Measurements from ENCODE around the gene GDA.
A peak's percentile ranks its signal among the peaks of the same experiment; 100 is the strongest.
"Not testable (repeated sequence)": the region's sequence is repeated elsewhere in the genome, so short reads cannot be mapped to it uniquely, and the experiment has no call there.

GDA gene

DNA sequence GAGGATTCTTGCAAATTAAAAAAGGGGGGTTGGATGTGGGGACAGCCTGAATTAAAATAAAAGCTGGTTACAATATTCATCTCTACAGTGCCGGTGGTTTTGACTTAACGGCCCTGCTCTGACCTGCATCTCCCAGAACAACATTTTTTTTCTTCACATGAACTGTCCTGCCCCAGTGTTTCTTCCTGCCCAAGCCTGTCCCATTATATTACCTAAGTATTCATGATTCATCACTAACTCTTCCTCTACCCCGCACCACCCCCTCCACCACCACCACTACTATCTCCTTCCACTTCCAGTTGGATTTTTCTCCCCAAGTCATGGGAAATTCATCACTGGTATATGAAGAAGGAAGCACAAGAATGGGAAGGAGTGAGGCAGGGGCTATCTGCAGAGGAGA, 125.7 kb downstream of the GDA start:
- Mint-ChIP-seq H3K36me3 (ENCODE audit: insufficient read depth) (no peaks in the 10 kb centered on the region), H3K27ac (ENCODE audit: low read depth) (no peak overlapping the region), H3K4me3 (no peak overlapping the region), H3K27me3 (peaks cover 11% of the 10 kb centered on the region), H3K9me3 (no peaks in the 10 kb centered on the region), H3K4me1 (no peaks in the 10 kb centered on the region)
- DNase-seq (ENCODE audit: low spot score in 2 of 2) (no peak), ATAC-seq (replicated peaks; ENCODE audit: extremely low read depth, poor library complexity, severe bottlenecking) (no peak)

DNA sequence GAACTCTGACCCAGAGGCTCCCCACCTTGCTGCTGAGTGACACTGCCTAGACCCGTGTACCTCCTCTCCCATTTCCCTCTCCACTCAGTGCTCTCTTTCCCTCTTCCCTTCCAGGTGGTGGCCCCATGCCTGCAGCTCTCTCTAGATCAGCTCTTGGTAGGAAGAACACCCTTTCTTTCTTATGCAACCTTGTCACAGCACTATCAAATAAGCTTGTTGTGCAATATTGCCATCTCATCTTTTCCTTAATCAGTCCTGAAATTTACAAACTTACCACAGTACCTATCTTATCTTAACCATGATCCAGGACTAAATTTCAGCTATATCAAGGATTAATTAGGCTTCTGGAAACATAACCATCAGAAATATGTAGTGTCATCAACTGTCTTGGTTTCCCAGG, 127.2 kb downstream of the GDA start:
- Mint-ChIP-seq H3K27me3 (peaks cover 11% of the 10 kb centered on the region), H3K36me3 (ENCODE audit: insufficient read depth) (no peaks in the 10 kb centered on the region), H3K4me1 (no peaks in the 10 kb centered on the region), H3K27ac (ENCODE audit: low read depth) (no peak overlapping the region), H3K9me3 (no peaks in the 10 kb centered on the region), H3K4me3 (no peak overlapping the region)
- DNase-seq (ENCODE audit: low spot score in 2 of 2) (no peak), ATAC-seq (replicated peaks; ENCODE audit: extremely low read depth, poor library complexity, severe bottlenecking) (no peak)

DNA sequence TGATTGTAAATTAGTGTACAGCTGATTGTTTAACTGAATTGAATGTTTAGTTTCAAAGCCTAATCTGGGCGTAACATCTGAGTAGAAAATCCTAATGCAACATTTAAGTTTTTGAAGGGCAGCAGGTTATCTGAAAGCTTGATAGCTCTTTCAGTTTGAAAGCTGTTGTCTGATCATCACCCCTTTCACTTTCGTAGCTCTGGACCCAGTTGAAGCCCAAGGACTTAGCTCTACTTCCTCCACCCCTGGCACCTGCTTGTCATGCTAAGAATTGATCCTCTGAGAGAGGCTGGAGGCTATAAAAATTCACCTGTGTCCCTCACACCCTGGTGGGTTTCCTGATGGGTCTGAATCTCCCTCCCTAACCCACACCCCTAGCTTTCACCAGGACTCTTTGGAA, 129.7 kb downstream of the GDA start:
- H3K4me3 Mint-ChIP-seq, result no peak overlapping the region
- H3K27ac Mint-ChIP-seq (ENCODE audit: low read depth), result no peak overlapping the region
- H3K4me1 Mint-ChIP-seq, result no peaks in the 10 kb centered on the region
- ATAC-seq (replicated peaks; ENCODE audit: extremely low read depth, poor library complexity, severe bottlenecking) (no peak), DNase-seq (ENCODE audit: low spot score in 2 of 2) (no peak)
- H3K36me3 Mint-ChIP-seq (ENCODE audit: insufficient read depth), result no peaks in the 10 kb centered on the region
- H3K27me3 Mint-ChIP-seq, result no peaks in the 10 kb centered on the region
- H3K9me3 Mint-ChIP-seq, result no peaks in the 10 kb centered on the region

DNA sequence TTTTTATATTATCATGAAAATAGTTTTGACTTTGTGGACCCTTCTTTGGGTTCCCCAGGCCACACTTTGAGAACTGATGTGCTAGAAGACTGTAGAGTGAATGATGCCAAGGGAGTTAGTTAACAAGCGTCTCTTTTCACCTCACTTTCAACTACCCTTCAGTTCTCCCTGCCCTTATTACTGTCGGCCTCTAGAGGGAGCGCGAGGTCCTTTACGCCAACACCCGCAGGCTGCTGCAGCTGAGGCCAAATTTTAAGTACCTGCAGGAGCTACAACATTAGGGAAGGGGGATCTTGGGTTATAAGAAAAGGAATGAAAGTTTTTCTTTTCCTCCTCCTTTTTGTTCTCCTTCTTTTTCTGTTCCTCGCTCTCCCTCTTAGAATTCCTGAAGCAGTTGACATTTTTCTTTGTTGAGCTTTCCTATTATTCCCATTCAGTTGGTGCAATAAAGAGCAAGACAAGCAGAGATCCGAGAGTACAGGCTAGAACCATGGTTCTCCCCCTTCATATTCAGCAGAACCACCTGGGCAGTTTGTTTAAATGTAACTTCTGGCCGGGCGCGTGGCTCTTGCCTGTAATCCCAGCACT, 131.8 kb downstream of the GDA start:
- no peak for ATAC-seq (replicated peaks; ENCODE audit: extremely low read depth, poor library complexity, severe bottlenecking)
- H3K4me1 Mint-ChIP-seq, result no peaks in the 10 kb centered on the region
- no peak overlapping the region for H3K4me3 Mint-ChIP-seq
- no peaks in the 10 kb centered on the region for H3K27me3 Mint-ChIP-seq
- DNase-seq (ENCODE audit: low spot score in 2 of 2), result peak; percentile 40 to 52
- no peak overlapping the region for H3K27ac Mint-ChIP-seq (ENCODE audit: low read depth)
- no peaks in the 10 kb centered on the region for H3K9me3 Mint-ChIP-seq
- H3K36me3 Mint-ChIP-seq (ENCODE audit: insufficient read depth), result no peaks in the 10 kb centered on the region

DNA sequence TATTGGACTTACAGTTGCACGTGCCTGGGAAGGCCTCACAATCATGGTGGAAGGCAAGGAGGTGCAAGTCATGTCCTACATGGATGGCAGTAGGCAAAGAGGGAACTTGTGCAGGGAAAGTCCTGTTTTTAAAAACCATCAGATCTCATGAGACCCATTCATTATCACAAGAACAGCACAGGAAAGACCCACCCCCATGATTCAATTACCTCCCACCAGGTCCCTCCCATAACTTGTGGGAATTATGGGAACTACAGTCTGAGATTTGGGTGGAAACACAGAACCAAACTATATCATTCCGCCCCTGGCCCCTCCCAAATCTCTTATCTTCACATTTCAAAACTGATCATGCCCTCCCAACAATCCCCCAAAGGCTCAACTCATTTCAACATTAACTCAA, 140.2 kb downstream of the GDA start:
- ATAC-seq (replicated peaks; ENCODE audit: extremely low read depth, poor library complexity, severe bottlenecking) (no peak), DNase-seq (ENCODE audit: low spot score in 2 of 2) (no peak)
- Mint-ChIP-seq H3K9me3 (no peaks in the 10 kb centered on the region), H3K4me3 (no peak overlapping the region), H3K27ac (ENCODE audit: low read depth) (no peak overlapping the region), H3K4me1 (no peaks in the 10 kb centered on the region), H3K36me3 (ENCODE audit: insufficient read depth) (peaks cover 2% of the 10 kb centered on the region), H3K27me3 (peaks cover 31% of the 10 kb centered on the region)

DNA sequence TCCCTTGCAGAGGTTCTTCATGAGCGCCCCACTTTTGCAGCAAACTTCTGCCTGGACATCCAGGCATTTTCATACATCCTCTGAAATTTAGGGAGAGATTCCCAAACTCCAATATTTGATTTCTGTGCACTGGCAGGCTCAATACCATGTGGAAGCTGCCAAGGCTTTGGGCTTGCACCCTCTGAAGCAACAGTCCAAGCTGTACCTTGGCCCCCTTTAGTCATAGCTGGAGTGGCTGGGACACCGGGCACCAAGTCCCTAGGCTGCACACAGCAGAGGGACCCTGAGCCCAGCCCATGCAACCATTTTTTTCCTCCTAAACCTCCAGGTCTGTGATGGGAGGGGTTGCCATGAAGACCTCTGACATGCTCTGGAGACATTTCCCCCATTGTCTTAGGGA, 141.1 kb downstream of the GDA start:
- no peak for ATAC-seq (replicated peaks; ENCODE audit: extremely low read depth, poor library complexity, severe bottlenecking)
- Mint-ChIP-seq H3K4me3 (no peak overlapping the region), H3K27me3 (peaks cover 31% of the 10 kb centered on the region), H3K36me3 (ENCODE audit: insufficient read depth) (peaks cover 2% of the 10 kb centered on the region), H3K4me1 (no peaks in the 10 kb centered on the region), H3K9me3 (no peaks in the 10 kb centered on the region), H3K27ac (ENCODE audit: low read depth) (no peak overlapping the region)
- no peak for DNase-seq (ENCODE audit: low spot score in 2 of 2)

DNA sequence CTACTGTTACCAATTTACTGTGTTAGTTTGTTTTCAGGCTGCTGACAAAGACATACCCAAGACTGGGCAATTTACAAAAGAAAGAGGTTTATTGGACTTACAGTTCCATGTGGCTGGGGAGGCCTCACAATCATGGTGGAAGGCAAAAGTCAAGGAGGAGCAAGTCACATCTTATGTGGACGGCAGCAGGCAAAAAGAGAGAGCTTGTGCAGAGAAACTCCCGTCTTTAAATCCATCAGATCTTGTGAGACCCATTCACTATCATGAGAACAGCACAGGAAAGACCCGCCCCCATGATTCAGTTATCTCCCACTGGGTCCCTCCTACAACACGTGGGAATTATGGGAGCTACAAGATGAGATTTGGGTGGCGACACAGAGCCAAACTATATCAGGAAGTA, 142.3 kb downstream of the GDA start:
- not testable (repeated sequence) for H3K27ac Mint-ChIP-seq (ENCODE audit: low read depth); DNase-seq (ENCODE audit: low spot score in 2 of 2); ATAC-seq (replicated peaks; ENCODE audit: extremely low read depth, poor library complexity, severe bottlenecking); H3K4me1 Mint-ChIP-seq; H3K4me3 Mint-ChIP-seq; H3K36me3 Mint-ChIP-seq (ENCODE audit: insufficient read depth); H3K9me3 Mint-ChIP-seq
- peaks cover 31% of the 10 kb centered on the region for H3K27me3 Mint-ChIP-seq

DNA sequence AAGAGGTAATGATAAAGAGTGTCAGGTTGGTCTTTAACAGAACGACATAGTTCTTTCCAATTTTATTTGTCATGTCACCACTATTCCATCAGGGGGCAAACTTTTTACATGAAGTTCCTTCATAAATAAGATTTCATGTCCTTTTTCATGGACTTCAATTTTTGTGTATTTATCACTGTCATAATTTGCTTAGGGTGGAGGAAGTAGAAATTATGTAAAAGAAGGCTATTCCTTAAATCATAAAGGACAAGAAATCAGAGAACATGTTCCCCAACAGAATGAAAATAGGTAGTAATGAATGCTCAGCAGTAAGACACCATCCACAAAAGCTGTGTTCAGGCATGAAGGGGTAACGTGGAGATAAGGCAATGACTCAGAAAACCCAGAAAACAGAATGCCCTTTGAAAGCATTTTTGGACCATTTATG, 143.0 kb downstream of the GDA start:
- no peak for DNase-seq (ENCODE audit: low spot score in 2 of 2)
- no peak overlapping the region for H3K4me3 Mint-ChIP-seq
- peaks cover 2% of the 10 kb centered on the region for H3K36me3 Mint-ChIP-seq (ENCODE audit: insufficient read depth)
- no peaks in the 10 kb centered on the region for H3K9me3 Mint-ChIP-seq
- no peaks in the 10 kb centered on the region for H3K4me1 Mint-ChIP-seq
- peaks cover 31% of the 10 kb centered on the region for H3K27me3 Mint-ChIP-seq
- ATAC-seq (replicated peaks; ENCODE audit: extremely low read depth, poor library complexity, severe bottlenecking), result no peak
- H3K27ac Mint-ChIP-seq (ENCODE audit: low read depth), result no peak overlapping the region

DNA sequence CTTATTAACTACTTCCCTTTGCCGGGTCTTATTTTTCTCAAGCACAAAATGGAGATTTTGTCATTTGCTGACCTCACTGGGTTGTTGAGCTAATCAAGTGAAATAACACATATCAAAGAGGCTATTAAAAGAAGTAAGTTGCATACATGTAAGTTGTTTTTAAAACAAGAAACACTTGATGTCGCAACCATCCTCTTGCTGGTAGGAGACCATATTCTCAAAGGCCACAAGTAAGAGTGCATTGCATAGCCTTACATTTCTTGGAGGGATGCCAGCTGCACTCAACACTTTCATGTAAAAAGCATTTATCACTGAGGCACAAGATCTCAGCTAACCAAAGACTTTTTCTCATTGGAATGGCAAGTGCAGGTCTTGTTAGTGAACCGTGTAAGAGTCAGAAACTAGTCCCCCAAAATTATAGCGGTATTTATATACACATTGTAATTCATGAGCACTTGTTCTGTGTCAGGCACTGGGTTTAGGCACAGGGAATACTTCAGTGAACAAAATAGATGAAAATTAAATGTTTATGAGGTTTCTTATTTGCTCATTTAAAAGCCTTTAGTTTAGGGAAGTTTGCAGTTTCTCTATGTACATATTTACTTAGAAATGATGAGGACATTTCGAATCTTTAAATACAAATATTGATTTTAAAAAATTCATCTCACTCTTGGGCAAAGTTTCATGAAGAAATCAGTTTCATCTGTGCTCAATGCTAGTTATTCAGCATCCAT, 143.8 kb downstream of the GDA start:
- H3K36me3 Mint-ChIP-seq (ENCODE audit: insufficient read depth), result peaks cover 2% of the 10 kb centered on the region
- peaks cover 31% of the 10 kb centered on the region for H3K27me3 Mint-ChIP-seq
- no peak for ATAC-seq (replicated peaks; ENCODE audit: extremely low read depth, poor library complexity, severe bottlenecking)
- no peak overlapping the region for H3K4me3 Mint-ChIP-seq
- H3K9me3 Mint-ChIP-seq, result no peaks in the 10 kb centered on the region
- no peak for DNase-seq (ENCODE audit: low spot score in 2 of 2)
- H3K27ac Mint-ChIP-seq (ENCODE audit: low read depth), result no peak overlapping the region
- no peaks in the 10 kb centered on the region for H3K4me1 Mint-ChIP-seq

DNA sequence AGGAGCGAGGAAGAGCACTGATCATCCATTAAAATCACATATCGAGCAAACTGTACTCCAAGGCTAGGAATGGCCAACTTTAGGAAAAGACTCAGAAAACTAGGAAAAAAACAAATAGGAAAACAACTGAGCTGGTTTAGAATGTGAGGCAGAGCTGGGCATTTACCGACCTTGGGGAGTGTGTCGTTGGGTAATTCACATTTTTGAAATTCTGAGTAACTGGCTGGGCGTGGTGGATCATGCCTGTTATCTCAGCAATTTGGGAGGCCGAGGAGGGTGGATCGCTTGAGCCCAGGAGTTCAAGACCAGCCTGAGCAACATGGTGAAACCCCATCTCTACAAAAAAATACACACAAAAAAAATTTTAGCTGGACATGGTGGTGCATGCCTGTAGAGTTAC, 145.7 kb downstream of the GDA start:
- Mint-ChIP-seq H3K4me3 (no peak overlapping the region), H3K27me3 (peaks cover 19% of the 10 kb centered on the region), H3K9me3 (no peaks in the 10 kb centered on the region), H3K4me1 (no peaks in the 10 kb centered on the region), H3K27ac (ENCODE audit: low read depth) (no peak overlapping the region), H3K36me3 (ENCODE audit: insufficient read depth) (peaks cover 2% of the 10 kb centered on the region)
- ATAC-seq (replicated peaks; ENCODE audit: extremely low read depth, poor library complexity, severe bottlenecking) (no peak), DNase-seq (ENCODE audit: low spot score in 2 of 2) (no peak)

DNA sequence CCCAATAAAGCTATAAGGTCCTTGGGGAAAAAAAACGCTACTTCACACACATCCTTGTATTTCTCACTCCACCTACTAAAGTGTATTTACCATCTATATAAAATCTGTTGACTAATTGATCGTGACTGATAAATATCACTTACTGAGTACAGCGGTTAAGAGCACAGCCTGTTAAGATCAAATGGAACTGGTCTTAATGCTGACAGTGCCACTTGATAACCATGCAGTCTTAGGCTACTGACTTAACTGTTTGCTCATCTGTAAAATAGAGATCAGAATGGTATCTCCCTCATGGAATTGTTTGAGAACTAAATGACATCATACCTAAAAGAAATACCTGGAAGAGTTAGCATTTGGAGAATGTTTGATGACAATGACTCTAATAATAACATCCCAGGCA, 148.3 kb downstream of the GDA start:
- Mint-ChIP-seq H3K4me3 (no peak overlapping the region), H3K27ac (ENCODE audit: low read depth) (no peak overlapping the region), H3K27me3 (no peaks in the 10 kb centered on the region), H3K4me1 (no peaks in the 10 kb centered on the region), H3K36me3 (ENCODE audit: insufficient read depth) (peaks cover 2% of the 10 kb centered on the region), H3K9me3 (peaks cover 5% of the 10 kb centered on the region)
- DNase-seq (ENCODE audit: low spot score in 2 of 2) (no peak), ATAC-seq (replicated peaks; ENCODE audit: extremely low read depth, poor library complexity, severe bottlenecking) (no peak)

DNA sequence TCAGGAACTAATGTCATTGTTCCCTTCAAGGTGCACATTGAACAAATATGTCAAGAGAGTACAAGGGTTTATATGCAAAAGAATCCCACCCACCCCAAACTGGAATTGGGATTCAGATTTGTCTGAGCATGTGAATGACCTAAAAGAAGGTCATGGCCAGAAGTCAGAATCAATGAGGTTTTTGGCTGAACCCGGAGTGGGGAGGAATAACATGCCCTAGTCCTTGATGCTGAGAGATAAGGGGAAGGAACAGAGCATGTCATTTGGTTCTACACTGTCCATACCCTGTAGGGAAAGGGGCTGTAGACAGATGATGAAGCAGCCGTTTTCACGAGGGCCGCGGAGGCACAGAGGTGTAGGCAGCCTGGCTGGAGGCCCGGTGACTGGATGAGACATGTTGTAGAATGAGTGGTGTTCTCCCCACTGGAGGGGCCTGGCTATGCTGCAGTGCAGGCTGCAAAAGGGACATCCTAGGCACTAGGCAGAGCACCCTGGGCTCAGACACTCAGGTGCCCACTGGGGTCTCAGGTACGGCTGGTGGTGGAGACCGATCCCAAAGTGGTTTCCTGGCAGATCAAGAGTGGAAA, 149.9 kb downstream of the GDA start:
- ATAC-seq (replicated peaks; ENCODE audit: extremely low read depth, poor library complexity, severe bottlenecking) (no peak), DNase-seq (ENCODE audit: low spot score in 2 of 2) (no peak)
- Mint-ChIP-seq H3K36me3 (ENCODE audit: insufficient read depth) (no peaks in the 10 kb centered on the region), H3K4me3 (no peak overlapping the region), H3K4me1 (no peaks in the 10 kb centered on the region), H3K27ac (ENCODE audit: low read depth) (no peak overlapping the region), H3K9me3 (peaks cover 5% of the 10 kb centered on the region), H3K27me3 (no peaks in the 10 kb centered on the region)

DNA sequence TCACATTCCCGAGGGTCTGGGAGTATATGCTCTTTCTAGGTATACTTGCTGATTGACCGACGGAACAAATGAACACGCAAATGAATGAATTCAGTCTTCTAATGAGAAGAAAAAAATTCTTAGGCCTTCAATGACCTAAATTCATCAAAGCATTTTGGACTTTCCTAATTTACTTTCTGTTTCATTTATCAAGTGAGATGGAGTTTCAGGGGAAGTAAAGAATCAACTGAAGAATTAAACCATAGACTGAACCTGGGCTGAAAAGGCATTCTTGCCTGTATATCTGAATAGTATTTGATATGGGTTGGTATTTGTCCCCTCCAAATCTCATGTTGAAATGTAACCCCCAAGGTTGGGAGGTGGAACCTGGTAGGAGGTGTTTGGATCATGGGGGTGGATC, 151.6 kb downstream of the GDA start:
- no peak overlapping the region for H3K27ac Mint-ChIP-seq (ENCODE audit: low read depth)
- peaks cover 5% of the 10 kb centered on the region for H3K9me3 Mint-ChIP-seq
- ATAC-seq (replicated peaks; ENCODE audit: extremely low read depth, poor library complexity, severe bottlenecking), result no peak
- no peaks in the 10 kb centered on the region for H3K36me3 Mint-ChIP-seq (ENCODE audit: insufficient read depth)
- H3K4me3 Mint-ChIP-seq, result no peak overlapping the region
- H3K4me1 Mint-ChIP-seq, result no peaks in the 10 kb centered on the region
- no peak for DNase-seq (ENCODE audit: low spot score in 2 of 2)
- no peaks in the 10 kb centered on the region for H3K27me3 Mint-ChIP-seq

Data from central memory CD8-positive, alpha-beta T cell (primary cell).